ENCODE data around the gene SLC17A5.

- TF ChIP-seq EZH2 (IDR thresholded peaks at IDR 0.05; ENCODE audit: insufficient read depth, poor library complexity, severe bottlenecking) (no peak), EZH2phosphoT487 (IDR thresholded peaks at IDR 0.05; ENCODE audit: insufficient read depth, low read depth) (no peak)
Measured at GRCh38 chr6:73630401-73630800, 23.4 kb downstream of the SLC17A5 start.
